Measurements from ENCODE around the gene MSS51. TPM values are rescaled to one million over a fixed set of nuclear protein-coding genes. Genes with fewer than 3 reads are reported as not detected.

Gene MSS51
- polyA plus RNA-seq, 1 donor from 2014 or later = 8.3 TPM

DNA sequence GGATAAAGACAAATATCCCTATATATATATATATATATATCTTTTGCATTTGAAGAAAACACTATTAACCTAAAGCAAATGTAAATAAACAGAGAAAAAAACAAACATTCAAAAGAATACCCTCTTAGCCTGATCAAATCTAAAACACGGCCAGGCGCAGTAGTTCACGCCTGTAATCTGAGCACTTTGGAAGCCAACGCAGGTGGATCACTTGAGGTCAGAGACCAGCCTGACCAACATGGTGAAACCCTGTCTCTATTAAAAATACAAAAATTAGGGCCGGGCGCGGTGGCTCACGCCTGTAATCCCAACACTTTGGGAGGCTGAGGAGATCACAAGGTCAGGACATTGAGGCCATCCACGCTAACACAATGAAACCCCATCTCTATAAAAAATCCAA lies 28.7 kb downstream of the MSS51 start (continued):
- TF ChIP-seq REST (IDR thresholded peaks at IDR 0.05; ENCODE audit: borderline replicate concordance) = no peak
- TF ChIP-seq EZH2 (IDR thresholded peaks at IDR 0.05; ENCODE audit: borderline replicate concordance, insufficient read depth, low read length, poor library complexity, severe bottlenecking) = no peak

GRCh38 chr10:73401636-73402035 lies 31.7 kb downstream of the MSS51 start:
- H4K20me1 ChIP-seq (ENCODE audit: insufficient read depth) = no peaks in the 10 kb centered on the region

More at GRCh38 chr10:73401636-73402035, 31.7 kb downstream of the MSS51 start:
- H2AFZ ChIP-seq (ENCODE audit: low read depth, low read length) = no peak overlapping the region
- H3K27me3 ChIP-seq (ENCODE audit: insufficient read depth, low read depth, low read length) = no peaks in the 10 kb centered on the region
- no peak overlapping the region for H3K9ac ChIP-seq (ENCODE audit: low read length)
- H3K9me2 ChIP-seq (ENCODE audit: insufficient read depth, low read length) = no peaks in the 10 kb centered on the region
- H3K27ac ChIP-seq (ENCODE audit: low read length) = no peak overlapping the region
- H3K9me3 ChIP-seq (ENCODE audit: low read length) = no peaks in the 10 kb centered on the region
- no peak for TF ChIP-seq SMC3 (conservative IDR thresholded peaks at IDR 0.05; ENCODE audit: poor library complexity)
- no peak for TF ChIP-seq RAD21 (conservative IDR thresholded peaks at IDR 0.05)
- TF ChIP-seq EP300 (conservative IDR thresholded peaks at IDR 0.05; ENCODE audit: poor library complexity, severe bottlenecking) = no peak
- no peak for TF ChIP-seq EZH2 (IDR thresholded peaks at IDR 0.05; ENCODE audit: borderline replicate concordance, insufficient read depth, low read length, poor library complexity, severe bottlenecking)
- TF ChIP-seq POLR2AphosphoS5 (IDR thresholded peaks at IDR 0.05) = no peak
- TF ChIP-seq CTCF (IDR thresholded peaks at IDR 0.05; ENCODE audit: poor library complexity, severe bottlenecking) = no peak
- no peak for TF ChIP-seq MXI1 (conservative IDR thresholded peaks at IDR 0.05; ENCODE audit: poor library complexity, severe bottlenecking)
- TF ChIP-seq REST (IDR thresholded peaks at IDR 0.05; ENCODE audit: borderline replicate concordance) = no peak
- no peak for TF ChIP-seq TAF1 (IDR thresholded peaks at IDR 0.05; ENCODE audit: low read depth)
- no peak overlapping the region for H3K4me2 ChIP-seq (ENCODE audit: low read length)
- no peaks in the 10 kb centered on the region for H3K79me2 ChIP-seq (replicated peaks; ENCODE audit: insufficient read depth, low read length)
- no peaks in the 10 kb centered on the region for H3K36me3 ChIP-seq (ENCODE audit: insufficient read depth, low read length)
- H3K4me3 ChIP-seq (ENCODE audit: low read length) = no peak overlapping the region
- H3F3A ChIP-seq (ENCODE audit: insufficient read depth, low read length, poor library complexity, severe bottlenecking) = no peaks in the 10 kb centered on the region
